HepG2 (cell line): ENCODE data around the gene SPCS2. TPM values are rescaled to one million over a fixed set of nuclear protein-coding genes. Genes with fewer than 3 reads are reported as not detected.

ENCODE experiments used
- AKAP8 ChIP-seq: sonication (generic); formaldehyde crosslinking; IDR thresholded peaks from 2 replicates; pipeline ENCODE4 v1.5.1; 2020; ENCODE audit warnings: mild to moderate bottlenecking, missing genetic modification reagents
- ARID2 ChIP-seq: sonication (generic); formaldehyde crosslinking; IDR thresholded peaks from 2 replicates; pipeline ENCODE4 v1.8.1; 2022; ENCODE audit warnings: mild to moderate bottlenecking, missing genetic modification reagents, borderline replicate concordance
- ASH2L ChIP-seq: fragments of 300-600, 200-600 bp; sonication (generic); IDR thresholded peaks from 2 replicates; pipeline ENCODE4 v1.7.0; 2017; ENCODE audit warnings: low read depth, mild to moderate bottlenecking, moderate library complexity, mixed read lengths, low read length; ENCODE audit not compliant: insufficient read length
- DMAP1 ChIP-seq: IDR thresholded peaks from 2 replicates; pipeline ENCODE4 v1.6.1; 2016
- FOXA1 ChIP-seq, 2 experiments: fragments of 450-650 bp in 1 of 2; sonication (generic) in 1 of 2; formaldehyde crosslinking in 1 of 2; IDR thresholded peaks; 2 replicates each; pipeline versions ENCODE4 v1.4.0 to v1.6.1; 2016 to 2020; ENCODE audit warnings: missing genetic modification reagents in 1 of 2
- IRF2 ChIP-seq: IDR thresholded peaks from 2 replicates; pipeline ENCODE4 v1.6.1; 2018; ENCODE audit warnings: missing genetic modification reagents, missing compliant biosample characterization
- MATR3 ChIP-seq: sonication (generic); formaldehyde crosslinking; IDR thresholded peaks from 2 replicates; pipeline ENCODE4 v1.4.0; 2020; ENCODE audit warnings: missing genetic modification reagents
- NFYB ChIP-seq: sonication (generic); formaldehyde crosslinking; IDR thresholded peaks from 2 replicates; pipeline ENCODE4 v1.4.0; 2020; ENCODE audit warnings: missing genetic modification reagents
- PHF20 ChIP-seq: sonication (generic); formaldehyde crosslinking; IDR thresholded peaks from 2 replicates; pipeline ENCODE4 v1.5.0; 2020; ENCODE audit warnings: mild to moderate bottlenecking, missing genetic modification reagents
- PITX1 ChIP-seq: sonication (generic); formaldehyde crosslinking; IDR thresholded peaks from 2 replicates; pipeline ENCODE4 v1.5.1; 2020; ENCODE audit warnings: mild to moderate bottlenecking, missing genetic modification reagents
- TAF1 ChIP-seq: sonication (generic); formaldehyde crosslinking; IDR thresholded peaks from 2 replicates; pipeline ENCODE4 v1.4.0; 2020; ENCODE audit warnings: missing genetic modification reagents
- TEAD3 ChIP-seq: optimal IDR thresholded peaks from 2 replicates; pipeline ENCODE3; 2016; ENCODE audit warnings: borderline replicate concordance
- ZHX1 ChIP-seq: sonication (generic); formaldehyde crosslinking; IDR thresholded peaks from 2 replicates; pipeline ENCODE4 v1.8.1; 2022; ENCODE audit warnings: low read depth, mild to moderate bottlenecking, missing genetic modification reagents
- ZNF142 ChIP-seq: sonication (generic); formaldehyde crosslinking; IDR thresholded peaks from 2 replicates; pipeline ENCODE4 v1.4.0; 2020; ENCODE audit warnings: missing genetic modification reagents
- ZNF670 ChIP-seq: sonication (generic); formaldehyde crosslinking; IDR thresholded peaks from 2 replicates; pipeline ENCODE4 v1.8.0; 2022; ENCODE audit warnings: mild to moderate bottlenecking, missing genetic modification reagents, borderline replicate concordance
- polyA plus RNA-seq, 8 experiments: library from polyadenylated mRNA; depleted of rRNA in 3 of 8; stranded (reverse) in 7 of 8; unstranded in 1 of 8; fragments of >200 nt; fragmentation: Illumina TruSeq in 4 of 8; extraction: Trizol in 4 of 8; gene quantifications; 2 replicates each; pipeline versions ENCODE4 v1.2.1 to v1.2.3, GENCODE V29; 2011 to 2016; ENCODE audit warnings: low read depth in 4 of 8, missing spikeins in 1 of 8, mixed read lengths in 1 of 8; ENCODE audit not compliant: insufficient read depth in 1 of 8
- total RNA-seq, 5 experiments: library from RNA; depleted of rRNA; stranded (reverse); fragments of >200 nt; fragmentation: Illumina TruSeq; extraction: Trizol; gene quantifications; 2 replicates each; pipeline ENCODE4 v1.2.3, GENCODE V29; 2016; ENCODE audit warnings: low read depth in 1 of 5
- TF ChIP-seq, protein P1 (sequence below): sonication (generic); formaldehyde crosslinking; IDR thresholded peaks from 2 replicates; pipeline ENCODE4 v1.8.0; 2022; ENCODE audit warnings: low read depth, missing genetic modification reagents
- TF ChIP-seq, protein P2 (sequence below): sonication (generic); formaldehyde crosslinking; IDR thresholded peaks from 2 replicates; pipeline ENCODE4 v1.4.0; 2020; ENCODE audit warnings: missing genetic modification reagents
- TF ChIP-seq, protein P3 (sequence below): sonication (generic); formaldehyde crosslinking; IDR thresholded peaks from 2 replicates; pipeline ENCODE4 v1.8.1; 2023; ENCODE audit warnings: mild to moderate bottlenecking, moderate library complexity, missing genetic modification reagents

Gene SPCS2
- total and polyA plus RNA-seq, 2 of the 13 experiments (the other 11 are each of a cell fraction or from before 2014, with no cell fraction given), result 87.3 to 142 TPM

- TF ChIP-seq IRF2 (CRISPR knock-in tag) (peak; percentile 12; the same call in 1 of the 2 replicates), PITX1 (CRISPR knock-in tag) (0 out of 2 replicates have a peak, but pooled peaks have one; percentile 13), TAF1 (peak; percentile 75; the same call in 1 of the 2 replicates), MATR3 (CRISPR knock-in tag) (no peak), PHF20 (peak; percentile 69), AKAP8 (CRISPR knock-in tag) (no peak), NFYB (CRISPR knock-in tag) (peak; percentile 61; the same call in 1 of the 2 replicates), ZNF142 (CRISPR knock-in tag) (no peak), ARID2 (CRISPR knock-in tag) (peak; percentile 41; the same call in 1 of the 2 replicates), ZHX1 (CRISPR knock-in tag) (no peak), ZNF670 (no peak), ASH2L (peak; percentile 86), DMAP1 (CRISPR knock-in tag) (peak; percentile 52; the same call in 1 of the 2 replicates), FOXA1 (IDR thresholded peaks at IDR 0.05) (no peak), FOXA1 (CRISPR knock-in tag; IDR thresholded peaks at IDR 0.05) (no peak), TEAD3 (CRISPR knock-in tag) (no peak)
- TF ChIP-seq, protein P1, sequence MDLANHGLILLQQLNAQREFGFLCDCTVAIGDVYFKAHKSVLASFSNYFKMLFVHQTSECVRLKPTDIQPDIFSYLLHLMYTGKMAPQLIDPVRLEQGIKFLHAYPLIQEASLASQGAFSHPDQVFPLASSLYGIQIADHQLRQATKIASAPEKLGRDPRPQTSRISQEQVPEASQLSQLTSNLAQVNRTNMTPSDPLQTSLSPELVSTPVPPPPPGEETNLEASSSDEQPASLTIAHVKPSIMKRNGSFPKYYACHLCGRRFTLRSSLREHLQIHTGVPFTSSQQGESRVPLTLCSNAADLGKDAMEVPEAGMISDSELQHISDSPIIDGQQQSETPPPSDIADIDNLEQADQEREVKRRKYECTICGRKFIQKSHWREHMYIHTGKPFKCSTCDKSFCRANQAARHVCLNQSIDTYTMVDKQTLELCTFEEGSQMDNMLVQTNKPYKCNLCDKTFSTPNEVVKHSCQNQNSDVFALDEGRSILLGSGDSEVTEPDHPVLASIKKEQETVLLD (CRISPR knock-in tag), result no peak
- TF ChIP-seq, protein P2, sequence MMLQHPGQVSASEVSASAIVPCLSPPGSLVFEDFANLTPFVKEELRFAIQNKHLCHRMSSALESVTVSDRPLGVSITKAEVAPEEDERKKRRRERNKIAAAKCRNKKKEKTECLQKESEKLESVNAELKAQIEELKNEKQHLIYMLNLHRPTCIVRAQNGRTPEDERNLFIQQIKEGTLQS, result no peak
- TF ChIP-seq, protein P3, sequence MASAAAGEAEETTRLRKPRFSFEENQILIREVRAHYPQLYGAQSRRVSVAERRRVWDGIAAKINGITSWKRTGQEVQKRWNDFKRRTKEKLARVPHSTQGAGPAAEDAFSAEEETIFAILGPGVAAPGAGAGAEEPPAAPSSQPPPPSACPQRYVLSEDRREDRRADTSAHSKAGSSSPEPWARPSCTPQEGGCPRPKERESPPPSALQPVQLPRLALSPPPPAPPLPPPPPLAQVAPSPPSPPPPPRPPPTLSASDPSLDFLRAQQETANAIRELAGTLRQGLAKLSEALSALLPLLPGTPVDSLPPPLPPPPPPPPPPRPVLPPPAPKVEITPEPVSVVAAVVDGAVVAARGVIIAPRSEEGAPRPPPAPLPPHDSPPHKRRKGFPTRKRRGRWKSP, result peak; percentile 34; the same call in 1 of the 2 replicates
These were observed 39.6 kb downstream of the SPCS2 start, which contains the start of gene NEU3 (continued) for GRCh38 chr11:74988541-74989259.
